Vagina (tissue), 2 donors: ENCODE data around the gene PPP1R14C.

ENCODE experiments used
- CTCF ChIP-seq, 3 experiments: fragments of 450-650 bp in 2 of 3; fragments of 200-600 bp in 1 of 3; sonication (generic) in 1 of 3; IDR thresholded peaks; one replicate each; pipeline ENCODE4 v1.5.1; 2017 to 2019; ENCODE audit warnings: antibody characterized with exemption in 3 of 3, mild to moderate bottlenecking in 2 of 3, moderate library complexity in 2 of 3
- POLR2A ChIP-seq, 2 donors: fragments of 450-650 bp; IDR thresholded peaks; one replicate each; pipeline ENCODE4 v1.6.1; 2017; ENCODE audit warnings: antibody characterized with exemption in 2 of 2, mild to moderate bottlenecking in 2 of 2, moderate library complexity in 2 of 2
- POLR2AphosphoS5 ChIP-seq, 2 donors: sonication (generic); formaldehyde crosslinking; IDR thresholded peaks; one replicate each; pipeline ENCODE4 v1.9.0; 2017; ENCODE audit warnings: antibody characterized with exemption in 2 of 2, mild to moderate bottlenecking in 2 of 2, low read depth in 1 of 2; ENCODE audit not compliant: insufficient read depth in 1 of 2

- TF ChIP-seq POLR2AphosphoS5 (IDR thresholded peaks at IDR 0.05; ENCODE audit: insufficient read depth in 1 of 2, low read depth in 1 of 2) (no peak), CTCF (IDR thresholded peaks at IDR 0.05) (no peak), POLR2A (IDR thresholded peaks at IDR 0.05) (no peak)
These were observed 134.3 kb downstream of the PPP1R14C start for GRCh38 chr6:150276937-150277742.
